8988T (cell line): ENCODE data around the gene POLR1A.
A peak's percentile ranks its signal among the peaks of the same experiment; 100 is the strongest.

Experiments
- DNase-seq: peaks from one replicate; pipeline ENCODE4 v3.0.0; 2011

POLR1A gene

DNA sequence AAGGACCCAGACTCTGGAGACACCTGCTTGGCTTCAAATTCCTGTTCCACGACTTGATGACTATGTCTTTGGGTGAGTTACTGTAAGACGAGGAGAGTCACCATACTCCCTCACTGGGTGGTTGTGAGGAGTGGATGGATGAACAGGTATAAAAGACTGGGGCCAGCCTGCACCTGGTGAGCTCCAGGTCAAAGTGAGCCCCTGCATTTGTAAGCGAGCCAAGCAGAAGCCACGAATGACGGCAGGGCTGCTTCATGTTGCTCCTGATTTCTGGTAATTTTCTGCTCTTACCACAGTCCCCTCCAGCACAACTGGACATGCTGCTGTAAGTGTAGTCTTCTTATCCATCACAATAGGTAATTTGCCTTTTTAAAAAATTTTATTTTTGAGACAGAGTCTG is 86.6 kb downstream of the POLR1A start:
- no peak for DNase-seq

- DNase-seq = peak; percentile 55
Measured at GRCh38 chr2:86017901-86018896, 87.5 kb downstream of the POLR1A start.

DNA sequence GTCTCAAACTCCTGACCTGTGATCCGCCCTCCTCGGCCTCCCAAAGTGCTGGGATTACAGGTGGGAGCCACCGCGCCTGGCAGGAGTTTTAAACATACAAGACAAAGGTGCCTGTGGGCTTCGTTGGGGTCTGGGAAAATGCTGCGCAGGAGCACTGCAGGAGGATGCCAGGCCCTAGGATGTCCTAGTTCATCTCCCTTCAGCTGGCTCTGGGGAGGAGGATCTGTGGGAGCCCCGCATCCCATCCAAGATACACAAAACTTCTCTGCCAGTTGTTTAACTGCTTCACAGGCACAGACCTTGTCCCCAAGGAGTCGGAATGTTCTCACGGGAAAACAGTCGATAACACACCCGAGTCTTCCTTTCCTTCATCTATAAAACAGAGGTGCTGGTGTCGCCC is 89.1 kb downstream of the POLR1A start:
- DNase-seq = no peak

DNA sequence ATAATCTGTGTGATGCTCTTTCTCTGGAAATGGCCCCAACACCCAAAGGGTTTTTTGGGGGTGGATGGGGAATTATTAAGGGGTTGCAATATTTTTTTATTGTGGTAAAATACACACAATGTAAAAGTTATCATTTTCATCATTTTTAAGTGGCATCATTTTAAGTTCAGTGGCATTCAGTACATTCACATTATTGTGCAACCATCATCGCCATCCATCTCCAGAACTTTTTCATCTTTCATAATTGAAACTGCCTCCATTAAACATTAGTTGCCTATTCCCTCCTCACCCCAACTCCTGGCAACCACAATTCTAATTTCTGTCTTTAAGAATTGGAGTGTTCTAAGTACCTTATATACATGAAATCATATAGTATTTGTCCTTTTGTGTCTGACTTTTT is 90.0 kb downstream of the POLR1A start:
- no peak for DNase-seq

DNA sequence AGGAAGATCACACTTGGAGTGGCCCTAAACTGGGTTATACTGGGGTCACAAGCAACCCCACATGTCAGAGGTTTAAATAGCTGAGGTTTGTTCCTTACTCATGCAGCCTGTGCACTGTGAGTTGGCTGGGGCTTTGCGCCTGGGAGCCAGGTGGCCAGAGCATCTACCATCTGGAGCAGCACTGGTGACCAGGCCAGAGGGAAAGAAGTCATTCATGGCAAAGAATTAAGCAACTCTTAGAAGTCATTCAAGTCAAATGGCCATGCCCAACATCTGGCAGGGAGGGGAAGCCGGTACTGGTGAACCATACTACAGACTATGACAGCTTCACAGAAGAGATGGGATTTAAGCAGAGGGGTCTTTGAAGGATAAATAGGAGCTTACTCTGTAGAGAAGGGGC is 90.7 kb downstream of the POLR1A start:
- DNase-seq = no peak

- no peak for DNase-seq
Measured at GRCh38 chr2:86014493-86014892, 91.2 kb downstream of the POLR1A start.

GRCh38 chr2:86012007-86012712 is 93.5 kb downstream of the POLR1A start:
- DNase-seq = no peak

GRCh38 chr2:86011449-86011941 is 94.2 kb downstream of the POLR1A start:
- no peak for DNase-seq

GRCh38 chr2:86010083-86010482 is 95.6 kb downstream of the POLR1A start:
- DNase-seq = no peak

- no peak for DNase-seq
Measured at GRCh38 chr2:86006524-86006923, 99.2 kb downstream of the POLR1A start.

GRCh38 chr2:86003967-86004366 is 101.7 kb downstream of the POLR1A start:
- no peak for DNase-seq

DNA sequence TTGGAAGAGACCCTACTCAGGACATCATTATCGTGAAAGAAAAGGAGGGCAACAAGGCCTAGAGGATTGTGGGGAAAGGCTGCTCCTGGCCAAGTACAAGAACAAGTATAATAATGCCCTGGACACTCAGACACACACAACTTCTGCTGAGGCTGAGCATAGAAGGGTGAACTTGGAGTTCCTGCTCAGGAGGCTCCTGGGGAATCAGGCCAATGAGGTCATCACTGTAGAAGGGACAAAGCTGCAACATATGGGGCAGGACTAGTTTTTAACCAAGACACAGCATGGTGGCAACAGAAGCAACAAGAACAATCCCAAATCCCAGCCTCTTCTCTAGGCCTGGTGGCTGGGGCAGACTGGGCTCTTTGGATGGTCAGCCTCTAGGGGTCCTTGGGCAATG is 102.6 kb downstream of the POLR1A start:
- DNase-seq = no peak

DNA sequence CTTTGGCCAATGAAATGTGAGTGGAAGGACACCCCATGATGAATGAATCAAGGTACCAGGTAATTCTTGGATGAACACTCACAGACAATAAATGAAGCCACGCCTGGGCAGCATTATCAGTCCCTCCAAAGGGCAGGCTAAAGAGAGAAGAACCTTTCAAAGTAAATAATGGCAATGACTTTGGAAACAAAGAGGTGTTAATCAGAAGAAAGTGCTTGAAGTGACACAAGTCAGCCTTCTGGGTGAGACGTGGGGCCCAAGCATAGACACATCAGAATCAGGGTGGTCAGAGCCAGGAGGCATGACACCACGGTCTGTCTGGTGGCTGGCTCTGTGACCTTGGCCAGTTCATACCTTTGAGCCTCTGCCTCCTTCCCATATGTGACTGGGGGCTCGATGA is 103.3 kb downstream of the POLR1A start:
- no peak for DNase-seq

GRCh38 chr2:86001326-86001725 is 104.4 kb downstream of the POLR1A start:
- DNase-seq = no peak

DNA sequence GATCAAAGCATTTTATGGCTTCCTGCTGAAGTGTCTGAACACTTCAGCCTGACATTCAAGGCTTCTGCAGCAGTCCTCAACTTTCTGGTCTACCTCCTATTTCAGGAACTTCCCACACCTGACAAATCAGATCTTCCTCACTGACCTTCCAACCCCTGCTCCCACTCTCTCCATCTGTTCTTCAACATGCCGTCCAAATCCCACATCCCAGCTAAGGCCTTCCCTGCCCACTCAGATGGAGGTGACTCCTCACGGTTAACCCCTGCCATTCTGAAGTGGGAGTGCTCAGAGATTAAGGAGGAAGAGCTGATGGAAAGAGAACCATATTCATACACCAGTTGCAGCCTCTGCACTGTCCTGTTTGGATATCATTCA is 104.8 kb downstream of the POLR1A start:
- no peak for DNase-seq

DNA sequence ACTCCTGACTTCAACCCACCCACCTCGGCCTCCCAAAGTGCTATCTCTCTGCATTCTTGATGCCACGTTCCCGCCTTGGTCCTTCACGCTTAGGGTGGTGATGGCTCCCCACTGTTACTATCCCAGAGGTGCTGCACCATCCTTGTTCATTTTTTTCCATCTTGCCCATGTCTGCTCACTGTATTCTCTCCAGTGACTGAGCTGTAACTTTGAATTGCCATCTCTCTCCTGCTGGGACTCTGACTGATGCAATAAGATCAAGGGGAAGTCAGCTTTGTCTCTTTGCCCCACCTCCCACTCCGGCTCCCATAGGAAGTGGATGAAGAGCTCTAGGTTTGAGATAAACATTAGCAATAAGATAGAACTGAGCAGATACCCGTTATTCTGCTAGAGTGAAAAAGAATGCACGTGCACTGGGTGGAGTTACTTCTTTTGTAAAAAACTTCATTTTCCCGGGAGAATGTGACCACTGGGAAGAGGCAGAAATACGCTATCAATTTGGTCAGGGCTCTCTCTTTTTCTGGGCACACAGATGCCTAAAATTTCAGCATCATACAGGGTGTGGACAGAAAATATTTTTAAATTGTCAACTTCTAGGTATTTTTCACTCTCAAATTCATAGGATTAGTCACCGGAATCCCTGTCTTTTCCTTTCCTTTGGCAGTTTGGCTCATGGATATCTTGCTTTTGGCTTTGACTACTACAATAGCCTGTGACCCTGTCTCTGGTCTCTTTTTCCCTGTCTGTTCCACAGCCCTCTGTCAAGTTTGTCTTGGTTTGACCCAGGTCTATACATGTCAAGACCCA is 105.4 kb downstream of the POLR1A start:
- DNase-seq = no peak

GRCh38 chr2:85999061-85999831 is 106.4 kb downstream of the POLR1A start:
- DNase-seq = no peak

DNA sequence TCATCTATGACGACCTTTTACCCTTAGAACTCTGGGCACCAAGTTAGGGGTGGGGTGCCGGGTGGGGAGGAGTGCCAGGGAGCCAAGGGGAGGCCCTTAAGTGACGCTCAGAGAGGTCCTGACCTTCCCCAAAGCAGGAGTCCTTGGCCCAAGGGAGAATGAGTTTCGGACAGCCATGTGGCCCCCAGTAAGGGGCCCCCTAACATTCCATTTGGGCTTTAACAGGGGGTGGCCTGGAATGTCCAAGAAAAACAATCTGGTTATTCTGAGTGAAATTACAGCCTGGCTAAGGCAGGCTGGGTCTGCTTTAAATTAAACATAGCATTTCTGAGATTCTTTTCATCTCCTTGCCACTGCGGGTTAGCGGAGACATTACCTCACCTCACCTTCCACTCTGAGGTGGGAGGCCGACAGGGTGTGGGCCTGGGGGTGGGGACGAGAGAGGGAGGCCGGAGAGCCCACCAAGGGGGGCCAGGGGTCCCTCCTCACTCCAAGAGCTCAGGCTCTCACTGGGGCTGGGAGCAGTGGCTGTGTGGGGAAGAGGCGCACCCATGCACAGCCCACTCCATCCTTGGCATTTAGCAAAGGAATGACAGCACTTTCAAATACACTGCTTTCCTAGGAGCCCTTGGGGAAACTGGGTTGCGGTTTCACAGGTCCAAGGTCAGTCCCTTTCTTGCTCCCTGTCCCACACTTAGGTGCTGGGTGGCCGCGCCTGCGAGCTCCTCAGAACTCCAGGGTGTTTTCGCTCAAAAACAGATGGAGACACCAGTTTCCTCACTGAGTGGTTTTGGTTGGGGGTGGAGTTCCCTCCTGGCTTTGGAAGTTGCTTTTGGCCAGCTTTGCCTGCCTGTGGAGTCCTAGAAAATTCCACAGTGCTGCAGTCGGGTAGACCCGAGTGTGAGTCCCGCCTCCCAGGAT is 107.4 kb downstream of the POLR1A start:
- no peak for DNase-seq

DNA sequence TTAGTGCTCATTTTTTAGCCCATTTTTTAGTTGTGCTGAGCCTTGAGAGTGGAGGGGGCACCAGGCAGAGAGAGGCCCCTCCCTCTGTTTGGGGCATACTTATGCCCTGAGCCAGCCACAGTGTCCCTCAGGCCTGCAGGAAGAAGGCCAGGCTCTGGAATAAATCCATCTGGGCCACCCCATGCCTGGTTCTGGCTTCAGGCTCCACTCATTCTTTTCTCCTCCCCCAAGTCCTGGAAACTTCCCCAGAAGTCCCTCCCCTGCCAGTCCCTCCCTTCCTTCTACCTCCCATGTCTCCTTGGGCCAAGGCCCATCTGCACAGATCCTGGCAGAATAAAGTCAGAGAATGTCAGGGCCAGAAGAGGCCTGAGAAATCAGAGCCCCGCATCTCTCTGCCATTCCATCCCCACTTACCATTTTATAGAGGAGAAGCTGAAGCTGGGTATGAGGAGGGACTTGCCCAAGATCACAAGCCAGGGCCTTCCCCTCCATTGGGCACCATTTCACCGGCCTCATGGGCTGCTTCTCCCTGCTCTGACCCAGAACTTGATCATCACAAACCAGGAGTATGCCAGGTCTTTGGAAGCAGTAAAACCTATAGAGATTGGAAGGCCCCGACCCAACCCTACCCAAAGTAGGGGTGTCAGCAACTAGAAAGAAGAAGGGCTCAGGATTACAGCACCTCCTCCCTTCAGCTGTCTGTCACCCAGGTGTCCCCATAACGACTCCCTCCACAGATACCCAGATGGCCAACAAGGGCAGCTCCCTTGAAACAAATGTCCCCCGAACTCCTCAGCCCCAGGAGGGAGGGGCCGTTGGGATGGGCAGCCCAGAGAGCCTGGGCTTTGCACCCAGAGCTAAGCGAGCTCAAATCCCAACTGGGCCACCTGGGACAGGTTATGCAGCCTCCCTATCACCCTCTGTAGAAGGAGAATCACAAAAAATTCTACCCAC is 108.4 kb downstream of the POLR1A start:
- no peak for DNase-seq

DNA sequence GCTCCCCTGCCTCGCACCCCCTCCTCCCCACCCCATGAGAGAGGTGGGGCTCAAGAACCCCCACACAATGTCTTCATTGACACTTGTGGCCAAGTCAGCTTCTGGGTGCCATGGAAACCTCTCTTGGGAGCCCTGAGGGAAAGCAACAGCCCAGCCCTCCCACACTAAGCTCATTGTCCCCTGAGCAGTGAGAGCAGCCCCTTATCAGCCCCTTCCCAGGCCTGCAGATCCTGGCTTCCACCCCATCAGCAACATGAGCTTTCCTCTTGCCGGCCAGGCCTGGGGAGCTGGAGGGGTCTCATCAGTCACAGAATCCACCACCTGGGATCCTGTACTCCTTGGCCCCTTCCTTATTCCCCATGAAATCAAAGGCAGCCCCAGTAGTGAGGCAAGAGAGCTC is 109.1 kb downstream of the POLR1A start:
- no peak for DNase-seq
